ENCODE data around the gene TUBGCP5.
A peak's percentile ranks its signal among the peaks of the same experiment; 100 is the strongest.

The TUBGCP5 gene

GRCh38 chr15:22969489-22969888, 69.9 kb downstream of the TUBGCP5 start:
- Histone ChIP-seq H3K36me3 (ENCODE audit: insufficient read depth, low read length) (peaks cover 3% of the 10 kb centered on the region), H3K27me3 (ENCODE audit: control insufficient read depth in 1 of 2, insufficient read depth in 2 of 2, low read length in 2 of 2) (no peaks in the 10 kb centered on the region), H3K27ac (ENCODE audit: low read depth, low read length) (no peak overlapping the region), H3K4me1 (ENCODE audit: insufficient read depth, low read length) (peaks cover 8% of the 10 kb centered on the region), H3K9me3 (ENCODE audit: low read length) (no peaks in the 10 kb centered on the region), H3K9ac (ENCODE audit: low read length) (no peak overlapping the region), H3K4me3 (ENCODE audit: low read depth in 1 of 2, low read length in 2 of 2) (no peak overlapping the region)

GRCh38 chr15:22968366-22968765, 71.0 kb downstream of the TUBGCP5 start:
- Histone ChIP-seq H3K4me1 (ENCODE audit: insufficient read depth, low read length) (peaks cover 8% of the 10 kb centered on the region), H3K9ac (ENCODE audit: low read length) (no peak overlapping the region), H3K27me3 (ENCODE audit: control insufficient read depth in 1 of 2, insufficient read depth in 2 of 2, low read length in 2 of 2) (no peaks in the 10 kb centered on the region), H3K27ac (ENCODE audit: low read depth, low read length) (no peak overlapping the region), H3K36me3 (ENCODE audit: insufficient read depth, low read length) (peaks cover 3% of the 10 kb centered on the region), H3K4me3 (ENCODE audit: low read depth in 1 of 2, low read length in 2 of 2) (no peak overlapping the region), H3K9me3 (ENCODE audit: low read length) (no peaks in the 10 kb centered on the region)

- Histone ChIP-seq H3K27me3 (ENCODE audit: control insufficient read depth in 1 of 2, insufficient read depth in 2 of 2, low read length in 2 of 2) (no peaks in the 10 kb centered on the region), H3K9me3 (ENCODE audit: low read length) (no peaks in the 10 kb centered on the region), H3K4me3 (ENCODE audit: low read depth in 1 of 2, low read length in 2 of 2) (no peak overlapping the region), H3K9ac (ENCODE audit: low read length) (no peak overlapping the region), H3K36me3 (ENCODE audit: insufficient read depth, low read length) (peaks cover 3% of the 10 kb centered on the region), H3K27ac (ENCODE audit: low read depth, low read length) (no peak overlapping the region), H3K4me1 (ENCODE audit: insufficient read depth, low read length) (peaks cover 8% of the 10 kb centered on the region)
Observed at GRCh38 chr15:22967084-22967770, 72.1 kb downstream of the TUBGCP5 start.

- H3K27ac ChIP-seq (ENCODE audit: low read depth, low read length): no peak overlapping the region
- H3K4me1 ChIP-seq (ENCODE audit: insufficient read depth, low read length): peaks cover 13% of the 10 kb centered on the region
- H3K4me3 ChIP-seq (ENCODE audit: low read depth in 1 of 2, low read length in 2 of 2): no peak overlapping the region
- H3K36me3 ChIP-seq (ENCODE audit: insufficient read depth, low read length): peaks cover 3% of the 10 kb centered on the region
- no peak overlapping the region for H3K9ac ChIP-seq (ENCODE audit: low read length)
- H3K9me3 ChIP-seq (ENCODE audit: low read length): no peaks in the 10 kb centered on the region
- no peaks in the 10 kb centered on the region for H3K27me3 ChIP-seq (ENCODE audit: control insufficient read depth in 1 of 2, insufficient read depth in 2 of 2, low read length in 2 of 2)
Observed at GRCh38 chr15:22966321-22967083, 72.9 kb downstream of the TUBGCP5 start.

GRCh38 chr15:22963641-22964040, 75.7 kb downstream of the TUBGCP5 start:
- peak overlapping the region; percentile 56 for H3K27ac ChIP-seq (ENCODE audit: low read depth, low read length)
- H3K9me3 ChIP-seq (ENCODE audit: low read length): no peaks in the 10 kb centered on the region
- H3K27me3 ChIP-seq (ENCODE audit: control insufficient read depth in 1 of 2, insufficient read depth in 2 of 2, low read length in 2 of 2): no peaks in the 10 kb centered on the region
- H3K4me1 ChIP-seq (ENCODE audit: insufficient read depth, low read length): peaks cover 23% of the 10 kb centered on the region
- H3K36me3 ChIP-seq (ENCODE audit: insufficient read depth, low read length): peaks cover 3% of the 10 kb centered on the region
- H3K4me3 ChIP-seq (ENCODE audit: low read depth in 1 of 2, low read length in 2 of 2): no peak overlapping the region
- H3K9ac ChIP-seq (ENCODE audit: low read length): no peak overlapping the region

- Histone ChIP-seq H3K27ac (ENCODE audit: low read depth, low read length) (no peak overlapping the region), H3K4me3 (ENCODE audit: low read depth in 1 of 2, low read length in 2 of 2) (no peak overlapping the region), H3K36me3 (ENCODE audit: insufficient read depth, low read length) (peaks cover 3% of the 10 kb centered on the region), H3K27me3 (ENCODE audit: control insufficient read depth in 1 of 2, insufficient read depth in 2 of 2, low read length in 2 of 2) (no peaks in the 10 kb centered on the region), H3K4me1 (ENCODE audit: insufficient read depth, low read length) (peaks cover 18% of the 10 kb centered on the region), H3K9ac (ENCODE audit: low read length) (no peak overlapping the region), H3K9me3 (ENCODE audit: low read length) (no peaks in the 10 kb centered on the region)
Observed at GRCh38 chr15:22962611-22963010, 76.8 kb downstream of the TUBGCP5 start.

GRCh38 chr15:22961762-22962161, 77.6 kb downstream of the TUBGCP5 start:
- Histone ChIP-seq H3K27me3 (ENCODE audit: control insufficient read depth in 1 of 2, insufficient read depth in 2 of 2, low read length in 2 of 2) (no peaks in the 10 kb centered on the region), H3K4me1 (ENCODE audit: insufficient read depth, low read length) (peaks cover 19% of the 10 kb centered on the region), H3K4me3 (ENCODE audit: low read depth in 1 of 2, low read length in 2 of 2) (no peak overlapping the region), H3K9me3 (ENCODE audit: low read length) (no peaks in the 10 kb centered on the region), H3K27ac (ENCODE audit: low read depth, low read length) (no peak overlapping the region), H3K9ac (ENCODE audit: low read length) (no peak overlapping the region), H3K36me3 (ENCODE audit: insufficient read depth, low read length) (peaks cover 3% of the 10 kb centered on the region)

- no peaks in the 10 kb centered on the region for H3K36me3 ChIP-seq (ENCODE audit: insufficient read depth, low read length)
- H3K4me1 ChIP-seq (ENCODE audit: insufficient read depth, low read length): peaks cover 31% of the 10 kb centered on the region
- H3K27ac ChIP-seq (ENCODE audit: low read depth, low read length): no peak overlapping the region
- no peak overlapping the region for H3K9ac ChIP-seq (ENCODE audit: low read length)
- no peaks in the 10 kb centered on the region for H3K9me3 ChIP-seq (ENCODE audit: low read length)
- H3K4me3 ChIP-seq (ENCODE audit: low read depth in 1 of 2, low read length in 2 of 2): no peak overlapping the region
- no peaks in the 10 kb centered on the region for H3K27me3 ChIP-seq (ENCODE audit: control insufficient read depth in 1 of 2, insufficient read depth in 2 of 2, low read length in 2 of 2)
Observed at GRCh38 chr15:22960556-22960955, 78.8 kb downstream of the TUBGCP5 start.

- Histone ChIP-seq H3K9me3 (ENCODE audit: low read length) (no peaks in the 10 kb centered on the region), H3K4me1 (ENCODE audit: insufficient read depth, low read length) (peaks cover 35% of the 10 kb centered on the region), H3K4me3 (ENCODE audit: low read depth in 1 of 2, low read length in 2 of 2) (no peak overlapping the region), H3K9ac (ENCODE audit: low read length) (no peak overlapping the region), H3K27me3 (ENCODE audit: control insufficient read depth in 1 of 2, insufficient read depth in 2 of 2, low read length in 2 of 2) (no peaks in the 10 kb centered on the region), H3K36me3 (ENCODE audit: insufficient read depth, low read length) (no peaks in the 10 kb centered on the region), H3K27ac (ENCODE audit: low read depth, low read length) (no peak overlapping the region)
Observed at GRCh38 chr15:22960126-22960525, 79.2 kb downstream of the TUBGCP5 start.

GRCh38 chr15:22959321-22960101, 79.9 kb downstream of the TUBGCP5 start:
- H3K4me3 ChIP-seq (ENCODE audit: low read depth in 1 of 2, low read length in 2 of 2): no peak overlapping the region
- no peak overlapping the region for H3K27ac ChIP-seq (ENCODE audit: low read depth, low read length)
- H3K27me3 ChIP-seq (ENCODE audit: control insufficient read depth in 1 of 2, insufficient read depth in 2 of 2, low read length in 2 of 2): no peaks in the 10 kb centered on the region
- no peak overlapping the region for H3K9ac ChIP-seq (ENCODE audit: low read length)
- no peaks in the 10 kb centered on the region for H3K36me3 ChIP-seq (ENCODE audit: insufficient read depth, low read length)
- H3K9me3 ChIP-seq (ENCODE audit: low read length): no peaks in the 10 kb centered on the region
- peaks cover 36% of the 10 kb centered on the region for H3K4me1 ChIP-seq (ENCODE audit: insufficient read depth, low read length)

GRCh38 chr15:22958487-22959280, 80.7 kb downstream of the TUBGCP5 start:
- H3K4me3 ChIP-seq (ENCODE audit: low read depth in 1 of 2, low read length in 2 of 2): no peak overlapping the region
- H3K27ac ChIP-seq (ENCODE audit: low read depth, low read length): no peak overlapping the region
- no peaks in the 10 kb centered on the region for H3K9me3 ChIP-seq (ENCODE audit: low read length)
- no peaks in the 10 kb centered on the region for H3K27me3 ChIP-seq (ENCODE audit: control insufficient read depth in 1 of 2, insufficient read depth in 2 of 2, low read length in 2 of 2)
- no peaks in the 10 kb centered on the region for H3K36me3 ChIP-seq (ENCODE audit: insufficient read depth, low read length)
- peaks cover 36% of the 10 kb centered on the region for H3K4me1 ChIP-seq (ENCODE audit: insufficient read depth, low read length)
- no peak overlapping the region for H3K9ac ChIP-seq (ENCODE audit: low read length)
